HEK293T (cell line): ENCODE measurements around the gene ARF1.

Experiments used
- ELF4 ChIP-seq: fragments of 450-650 bp; IDR thresholded peaks from 2 replicates; pipeline ENCODE4 v1.6.1; 2017; ENCODE audit warnings: antibody characterized with exemption
- SP1 ChIP-seq: fragments of 450-650 bp; IDR thresholded peaks from 2 replicates; pipeline ENCODE4 v1.6.1; 2017
- SUZ12 ChIP-seq: fragments of 450-650 bp; IDR thresholded peaks from 2 replicates; pipeline ENCODE4 v1.6.1; 2016; ENCODE audit warnings: mild to moderate bottlenecking

DNA sequence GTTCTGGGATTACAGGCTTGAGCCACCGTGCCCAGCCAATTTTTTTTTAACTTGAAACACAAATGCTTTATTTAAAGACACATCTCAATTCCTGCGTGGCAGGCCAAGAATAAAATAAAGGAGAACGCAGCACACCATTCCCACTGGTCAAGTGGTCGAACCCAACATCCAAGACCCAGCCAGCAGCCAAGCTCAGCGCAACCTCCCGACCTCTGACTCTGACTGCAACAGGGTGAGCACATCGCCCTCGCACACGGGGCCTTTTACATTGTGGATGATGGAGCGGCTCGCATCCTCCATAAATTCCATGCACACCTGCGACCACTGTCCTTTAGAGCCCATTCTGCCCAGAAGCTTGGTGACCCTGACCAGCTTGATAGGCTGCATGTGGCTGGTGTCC, 52.1 kb downstream of the ARF1 start:
- TF ChIP-seq SP1 (no peak), ELF4 (no peak), SUZ12 (no peak)
